AG09309 (cell line): ENCODE results near the gene RNF151.

ENCODE experiments used
- DNase-seq: peaks from one replicate; pipeline ENCODE4 v3.0.0-alpha.2; 2010; ENCODE audit warnings: low read depth
- H3K4me3 ChIP-seq: 2 replicates; pipeline ENCODE4 v1.5.1; 2011; ENCODE audit warnings: mild to moderate bottlenecking, low read depth, low read length, moderate library complexity; ENCODE audit not compliant: control insufficient read depth
- TF ChIP-seq, protein P1 (sequence below): IDR thresholded peaks from 2 replicates; pipeline ENCODE4 v1.5.1; 2011; ENCODE audit warnings: mild to moderate bottlenecking, low read depth, low read length, inconsistent platforms; ENCODE audit not compliant: insufficient read depth, control insufficient read depth; ENCODE audit errors: missing control alignments

RNF151 gene

DNA sequence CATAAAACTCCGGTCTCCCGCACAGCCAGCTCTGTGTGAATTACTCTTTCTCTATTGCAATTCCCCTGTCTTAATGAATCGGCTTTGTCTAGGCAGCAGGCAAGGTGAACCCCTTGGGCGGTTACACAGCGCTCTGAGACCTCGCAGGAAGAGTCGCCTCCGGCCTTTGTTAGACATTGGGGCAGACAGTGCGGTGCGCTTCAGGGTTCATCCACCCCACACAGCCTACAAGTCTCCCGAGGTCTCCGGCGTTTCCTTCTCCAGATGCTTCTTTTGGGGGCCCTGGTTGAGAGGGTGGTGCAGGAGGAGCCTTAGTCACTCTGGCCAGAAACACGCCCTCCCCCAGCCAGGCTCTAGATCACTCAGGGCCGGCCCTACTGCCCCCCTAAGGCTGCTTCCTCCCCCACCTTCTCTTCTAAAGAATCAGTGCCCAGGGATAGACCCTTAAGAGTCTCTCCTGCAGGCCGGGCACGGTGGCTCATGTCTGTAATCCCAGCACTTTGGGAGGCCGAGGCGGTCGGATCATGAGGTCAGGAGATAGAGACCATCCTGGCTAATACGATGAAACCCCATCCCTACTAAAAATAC lies 21.9 kb upstream of the RNF151 start:
- TF ChIP-seq, protein P1, sequence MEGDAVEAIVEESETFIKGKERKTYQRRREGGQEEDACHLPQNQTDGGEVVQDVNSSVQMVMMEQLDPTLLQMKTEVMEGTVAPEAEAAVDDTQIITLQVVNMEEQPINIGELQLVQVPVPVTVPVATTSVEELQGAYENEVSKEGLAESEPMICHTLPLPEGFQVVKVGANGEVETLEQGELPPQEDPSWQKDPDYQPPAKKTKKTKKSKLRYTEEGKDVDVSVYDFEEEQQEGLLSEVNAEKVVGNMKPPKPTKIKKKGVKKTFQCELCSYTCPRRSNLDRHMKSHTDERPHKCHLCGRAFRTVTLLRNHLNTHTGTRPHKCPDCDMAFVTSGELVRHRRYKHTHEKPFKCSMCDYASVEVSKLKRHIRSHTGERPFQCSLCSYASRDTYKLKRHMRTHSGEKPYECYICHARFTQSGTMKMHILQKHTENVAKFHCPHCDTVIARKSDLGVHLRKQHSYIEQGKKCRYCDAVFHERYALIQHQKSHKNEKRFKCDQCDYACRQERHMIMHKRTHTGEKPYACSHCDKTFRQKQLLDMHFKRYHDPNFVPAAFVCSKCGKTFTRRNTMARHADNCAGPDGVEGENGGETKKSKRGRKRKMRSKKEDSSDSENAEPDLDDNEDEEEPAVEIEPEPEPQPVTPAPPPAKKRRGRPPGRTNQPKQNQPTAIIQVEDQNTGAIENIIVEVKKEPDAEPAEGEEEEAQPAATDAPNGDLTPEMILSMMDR: no peak
- H3K4me3 ChIP-seq: no peak overlapping the region
- DNase-seq: no peak

DNA sequence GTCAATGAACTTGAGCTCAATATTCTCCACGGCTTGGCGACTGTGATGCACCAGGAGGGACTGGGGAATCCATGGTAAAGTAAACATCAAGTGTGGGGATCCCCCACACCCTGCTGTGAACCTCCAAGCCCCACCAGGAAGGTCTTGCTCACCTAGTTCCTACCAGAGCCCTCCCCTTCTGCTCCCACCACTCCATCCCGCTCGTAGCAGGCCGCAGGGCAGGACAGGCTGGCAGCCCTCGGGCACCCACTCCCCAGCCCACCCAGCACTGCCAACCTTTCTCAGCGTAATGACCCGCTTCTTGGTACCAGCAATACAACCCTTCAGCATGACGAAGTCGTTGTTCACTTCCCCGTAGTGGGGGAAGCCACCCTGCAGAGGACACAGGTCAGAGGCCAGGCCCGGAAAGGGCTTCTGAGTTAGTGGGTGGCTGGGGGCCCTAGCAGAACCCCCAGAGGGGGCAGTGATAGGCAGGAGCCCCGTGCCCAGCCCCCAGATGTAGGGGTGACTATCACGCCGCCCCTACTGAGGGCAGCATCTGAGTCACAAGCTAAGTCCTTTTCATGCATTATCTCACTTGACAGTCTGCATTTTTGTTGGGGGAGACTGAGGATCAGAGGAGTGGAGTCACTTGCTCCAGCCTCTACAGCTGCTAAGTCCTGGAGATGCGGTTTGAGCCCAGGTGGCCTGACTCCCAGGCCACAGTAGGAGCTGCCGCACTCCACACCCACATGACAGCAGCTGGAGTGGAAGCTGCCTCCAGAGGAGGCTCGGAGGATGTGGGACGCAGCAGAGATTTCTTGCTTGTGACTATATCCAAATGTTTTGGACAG lies 20.9 kb upstream of the RNF151 start:
- no peak overlapping the region for H3K4me3 ChIP-seq
- TF ChIP-seq, protein P1: no peak
- DNase-seq: no peak

DNA sequence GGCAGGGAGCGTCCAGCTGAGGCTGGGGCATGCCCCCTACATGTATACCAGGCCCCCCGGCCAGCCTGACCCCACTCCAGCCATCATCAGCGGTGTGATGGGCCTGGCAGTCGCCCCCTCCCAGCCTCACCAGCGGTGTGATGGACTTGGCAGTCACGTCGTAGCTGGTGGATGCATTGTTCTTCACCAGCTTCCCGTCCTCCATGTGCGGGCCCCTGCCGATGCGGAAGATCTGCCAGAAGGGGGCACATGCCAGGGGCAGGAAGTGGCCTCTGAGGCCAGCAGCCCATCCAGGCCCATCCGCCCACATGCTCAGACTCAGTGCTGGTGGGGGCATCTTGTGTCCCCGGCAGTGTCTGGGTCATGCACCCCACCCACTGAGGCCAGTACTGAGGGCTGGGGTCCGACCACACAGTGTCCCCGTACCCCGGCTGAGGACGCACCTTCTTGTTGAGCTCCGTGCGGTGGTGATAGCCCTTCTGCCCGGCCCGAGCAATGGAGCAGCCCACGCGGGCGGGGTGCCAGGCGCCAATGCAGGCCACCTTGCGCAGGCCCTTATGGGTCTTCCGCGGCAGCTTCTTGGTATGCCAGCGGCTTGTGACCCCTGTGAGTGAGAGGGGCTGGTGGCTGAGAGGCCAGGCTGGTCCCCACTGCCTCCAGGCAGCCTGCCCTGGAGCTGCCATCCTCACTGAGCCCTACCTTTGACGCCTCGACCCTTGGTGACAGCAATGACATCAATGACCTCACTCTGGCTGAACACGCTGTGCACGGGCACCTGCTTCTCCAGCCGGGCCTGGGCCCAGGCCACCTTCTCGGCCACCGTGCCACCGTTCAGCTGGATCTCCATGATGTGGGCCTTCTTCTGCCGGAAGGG lies 19.9 kb upstream of the RNF151 start:
- H3K4me3 ChIP-seq: no peak overlapping the region
- TF ChIP-seq, protein P1: no peak
- no peak for DNase-seq

DNA sequence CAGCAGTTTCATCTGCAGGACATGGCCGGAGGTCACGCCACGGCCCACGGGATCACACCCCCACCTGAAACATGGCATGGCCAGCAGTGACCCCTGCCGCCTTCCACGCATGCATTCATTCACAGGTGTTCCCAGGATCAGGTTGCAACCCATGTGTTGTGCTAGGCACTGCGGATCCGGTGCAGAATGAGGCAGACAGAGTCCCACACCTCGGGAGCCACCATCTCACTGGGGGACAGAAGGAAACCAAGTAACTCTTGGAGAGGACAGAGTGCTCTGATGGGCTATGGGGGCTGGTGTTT lies 19.3 kb upstream of the RNF151 start:
- no peak overlapping the region for H3K4me3 ChIP-seq
- DNase-seq: no peak

DNA sequence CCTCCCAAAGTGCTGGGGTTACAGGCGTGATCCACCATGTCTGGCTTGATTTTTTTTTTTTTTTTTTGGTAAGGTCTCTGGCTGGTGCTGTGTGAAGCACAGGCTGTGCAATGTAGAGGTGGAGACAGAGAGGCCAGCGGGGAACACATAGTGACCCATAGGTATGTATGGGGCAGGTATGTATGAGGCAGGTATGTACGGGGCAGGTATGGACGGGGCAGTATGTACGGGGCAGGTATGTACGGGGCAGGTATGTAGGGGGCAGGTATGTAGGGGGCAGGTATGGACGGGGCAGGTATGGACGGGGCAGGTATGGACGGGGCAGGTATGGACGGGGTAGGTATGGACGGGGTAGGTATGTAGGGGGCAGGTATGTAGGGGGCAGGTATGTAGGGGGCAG lies 17.1 kb upstream of the RNF151 start:
- TF ChIP-seq, protein P1: no peak
- no peak for DNase-seq
- H3K4me3 ChIP-seq: no peak overlapping the region

More for the DNA sequence above, 19.3 kb upstream of the RNF151 start:
- TF ChIP-seq, protein P1: no peak

DNA sequence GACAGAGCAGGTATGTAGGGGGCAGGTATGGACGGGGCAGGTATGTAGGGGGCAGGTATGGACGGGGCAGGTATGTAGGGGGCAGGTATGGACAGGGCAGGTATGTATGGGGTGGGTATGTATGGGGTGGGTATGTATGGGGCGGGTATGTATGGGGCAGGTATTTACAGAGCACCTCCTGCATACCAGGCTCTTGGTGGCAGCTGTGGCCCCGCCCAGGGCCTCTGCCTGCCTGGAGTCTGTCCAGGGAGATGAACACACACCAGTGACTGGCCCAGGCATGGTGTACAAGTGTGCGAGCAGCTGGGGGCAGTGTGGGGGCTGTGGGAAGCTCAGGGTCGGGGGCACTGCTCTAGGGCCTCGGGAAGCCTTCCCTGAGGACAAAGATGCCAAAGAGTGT lies 16.6 kb upstream of the RNF151 start:
- H3K4me3 ChIP-seq: no peak overlapping the region
- TF ChIP-seq, protein P1: no peak
- DNase-seq: no peak
